KMS-11 (cell line): ENCODE data around the gene FANK1.
"Not testable (repeated sequence)": the region's sequence is repeated elsewhere in the genome, so short reads cannot be mapped to it uniquely, and the experiment has no call there.

ENCODE experiments used
- H2AFZ ChIP-seq: fragments of 200-600 bp; sonication (generic); 2 replicates; pipeline ENCODE4 v1.6.1; 2016; ENCODE audit warnings: antibody characterized with exemption, mixed run types, low read depth
- H3K27ac ChIP-seq: fragments of 200-600 bp; sonication (generic); 2 replicates; pipeline ENCODE4 v1.6.1; 2016; ENCODE audit warnings: mild to moderate bottlenecking, mixed run types
- H3K27me3 ChIP-seq: fragments of 200-600 bp; sonication (generic); 2 replicates; pipeline ENCODE4 v1.6.1; 2017; ENCODE audit warnings: mild to moderate bottlenecking, low read depth, mixed run types, moderate library complexity; ENCODE audit not compliant: insufficient read depth
- H3K36me3 ChIP-seq: fragments of 200-600 bp; sonication (generic); 2 replicates; pipeline ENCODE4 v1.6.1; 2017; ENCODE audit warnings: mild to moderate bottlenecking, mixed run types; ENCODE audit not compliant: insufficient read depth
- H3K4me1 ChIP-seq: fragments of 200-600 bp; sonication (generic); 2 replicates; pipeline ENCODE4 v1.6.1; 2016; ENCODE audit warnings: mild to moderate bottlenecking, low read depth, mixed run types; ENCODE audit not compliant: poor library complexity, severe bottlenecking
- H3K4me2 ChIP-seq: fragments of 200-600 bp; sonication (generic); 2 replicates; pipeline ENCODE4 v1.7.0; 2016; ENCODE audit warnings: mild to moderate bottlenecking, mixed run types
- H3K4me3 ChIP-seq: fragments of 200-600 bp; sonication (generic); IDR thresholded peaks from 2 replicates; pipeline ENCODE4 v1.6.1; 2017; ENCODE audit warnings: low read depth, low read length, mixed read lengths; ENCODE audit not compliant: insufficient read depth
- H3K79me2 ChIP-seq: fragments of 200-600 bp; sonication (generic); 2 replicates; pipeline ENCODE4 v1.6.1; 2016; ENCODE audit warnings: low read depth, mixed run types; ENCODE audit not compliant: insufficient read depth
- H3K9ac ChIP-seq: fragments of 200-600 bp; sonication (generic); 2 replicates; pipeline ENCODE4 v1.6.1; 2016; ENCODE audit warnings: mild to moderate bottlenecking, mixed run types
- H4K20me1 ChIP-seq: fragments of 200-600 bp; sonication (generic); 2 replicates; pipeline ENCODE4 v1.6.1; 2016; ENCODE audit warnings: mild to moderate bottlenecking, mixed run types; ENCODE audit not compliant: insufficient read depth

The FANK1 gene

GRCh38 chr10:125897317-125897716, 953 bp downstream of the FANK1 start:
- H3K4me2 ChIP-seq, H3K4me3 ChIP-seq, H3K36me3 ChIP-seq, H4K20me1 ChIP-seq, H3K27ac ChIP-seq, H3K79me2 ChIP-seq, H2AFZ ChIP-seq, H3K4me1 ChIP-seq, H3K27me3 ChIP-seq, H3K9ac ChIP-seq: not testable (repeated sequence)

GRCh38 chr10:125900963-125901362, 4.6 kb downstream of the FANK1 start:
- not testable (repeated sequence) for H3K4me2 ChIP-seq, H3K27ac ChIP-seq, H4K20me1 ChIP-seq, H3K4me3 ChIP-seq, H2AFZ ChIP-seq, H3K9ac ChIP-seq, H3K36me3 ChIP-seq, H3K4me1 ChIP-seq, H3K79me2 ChIP-seq, H3K27me3 ChIP-seq

- not testable (repeated sequence) for H3K4me3 ChIP-seq, H2AFZ ChIP-seq, H3K36me3 ChIP-seq, H3K27me3 ChIP-seq, H4K20me1 ChIP-seq, H3K4me2 ChIP-seq, H3K9ac ChIP-seq, H3K79me2 ChIP-seq, H3K4me1 ChIP-seq, H3K27ac ChIP-seq
These were observed 6.8 kb downstream of the FANK1 start for GRCh38 chr10:125903135-125903640.

GRCh38 chr10:125905069-125905994, 9.0 kb downstream of the FANK1 start:
- H3K36me3 ChIP-seq, H2AFZ ChIP-seq, H3K27ac ChIP-seq, H3K4me2 ChIP-seq, H3K9ac ChIP-seq, H3K79me2 ChIP-seq, H3K27me3 ChIP-seq, H3K4me1 ChIP-seq, H3K4me3 ChIP-seq, H4K20me1 ChIP-seq: not testable (repeated sequence)

- H3K79me2 ChIP-seq, H3K4me2 ChIP-seq, H4K20me1 ChIP-seq, H3K36me3 ChIP-seq, H3K9ac ChIP-seq, H3K4me1 ChIP-seq, H2AFZ ChIP-seq, H3K27ac ChIP-seq, H3K4me3 ChIP-seq, H3K27me3 ChIP-seq: not testable (repeated sequence)
These were observed 11.2 kb downstream of the FANK1 start for GRCh38 chr10:125907598-125907997.

GRCh38 chr10:125908813-125909212, 12.4 kb downstream of the FANK1 start:
- not testable (repeated sequence) for H3K79me2 ChIP-seq, H3K4me2 ChIP-seq, H3K4me1 ChIP-seq, H3K36me3 ChIP-seq, H3K9ac ChIP-seq, H3K4me3 ChIP-seq, H4K20me1 ChIP-seq, H3K27me3 ChIP-seq, H2AFZ ChIP-seq, H3K27ac ChIP-seq

- not testable (repeated sequence) for H3K79me2 ChIP-seq, H3K27ac ChIP-seq, H3K4me1 ChIP-seq, H3K4me3 ChIP-seq, H3K27me3 ChIP-seq, H4K20me1 ChIP-seq, H2AFZ ChIP-seq, H3K4me2 ChIP-seq, H3K9ac ChIP-seq, H3K36me3 ChIP-seq
These were observed 13.1 kb downstream of the FANK1 start for GRCh38 chr10:125909491-125909890.
